ENCODE measurements around the gene PRDX5. TPM values are rescaled to one million over a fixed set of nuclear protein-coding genes. Genes with fewer than 3 reads are reported as not detected.
A peak's percentile ranks its signal among the peaks of the same experiment; 100 is the strongest.
"Not testable (repeated sequence)": the region's sequence is repeated elsewhere in the genome, so short reads cannot be mapped to it uniquely, and the experiment has no call there.

PRDX5 gene
- total RNA-seq, 6 experiments from 2014 or later: 161 to 207 (median 186) TPM

DNA sequence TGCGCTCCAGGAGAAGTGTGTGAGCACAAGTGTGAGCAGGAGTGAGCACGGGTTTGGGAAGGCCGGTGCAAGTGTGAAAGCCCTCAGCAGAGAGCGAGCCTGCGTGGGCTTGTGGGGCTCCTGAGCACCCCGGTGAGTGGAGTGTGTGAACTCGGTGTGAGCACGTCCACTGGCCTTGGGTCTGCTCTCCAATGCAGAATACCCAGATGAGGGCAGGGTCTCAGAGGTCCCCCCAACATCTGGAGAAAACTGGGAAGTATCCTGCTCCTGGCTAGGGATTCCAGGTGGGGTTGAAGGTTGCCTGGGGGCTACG is 11.4 kb upstream of the PRDX5 start:
- H3K27me3 Mint-ChIP-seq (ENCODE audit: insufficient read depth): peaks cover 4% of the 10 kb centered on the region; the same call in 1 of the 2 replicates
- TF ChIP-seq, protein P1, sequence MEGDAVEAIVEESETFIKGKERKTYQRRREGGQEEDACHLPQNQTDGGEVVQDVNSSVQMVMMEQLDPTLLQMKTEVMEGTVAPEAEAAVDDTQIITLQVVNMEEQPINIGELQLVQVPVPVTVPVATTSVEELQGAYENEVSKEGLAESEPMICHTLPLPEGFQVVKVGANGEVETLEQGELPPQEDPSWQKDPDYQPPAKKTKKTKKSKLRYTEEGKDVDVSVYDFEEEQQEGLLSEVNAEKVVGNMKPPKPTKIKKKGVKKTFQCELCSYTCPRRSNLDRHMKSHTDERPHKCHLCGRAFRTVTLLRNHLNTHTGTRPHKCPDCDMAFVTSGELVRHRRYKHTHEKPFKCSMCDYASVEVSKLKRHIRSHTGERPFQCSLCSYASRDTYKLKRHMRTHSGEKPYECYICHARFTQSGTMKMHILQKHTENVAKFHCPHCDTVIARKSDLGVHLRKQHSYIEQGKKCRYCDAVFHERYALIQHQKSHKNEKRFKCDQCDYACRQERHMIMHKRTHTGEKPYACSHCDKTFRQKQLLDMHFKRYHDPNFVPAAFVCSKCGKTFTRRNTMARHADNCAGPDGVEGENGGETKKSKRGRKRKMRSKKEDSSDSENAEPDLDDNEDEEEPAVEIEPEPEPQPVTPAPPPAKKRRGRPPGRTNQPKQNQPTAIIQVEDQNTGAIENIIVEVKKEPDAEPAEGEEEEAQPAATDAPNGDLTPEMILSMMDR (IDR thresholded peaks at IDR 0.05): no peak

GRCh38 chr11:64306876-64307622 is 10.9 kb upstream of the PRDX5 start:
- H3K27ac Mint-ChIP-seq: peak overlapping the region; percentile 61; the same call in 1 of the 2 replicates

More for the DNA sequence above, 11.4 kb upstream of the PRDX5 start:
- Mint-ChIP-seq H3K4me3 (peak overlapping the region; percentile 89), H3K4me1 (ENCODE audit: low read depth) (peaks cover 18% of the 10 kb centered on the region), H3K36me3 (ENCODE audit: low read depth) (no peaks in the 10 kb centered on the region), H3K27ac (peak overlapping the region; percentile 61), H3K9me3 (no peaks in the 10 kb centered on the region)
- DNase-seq: no peak

DNA sequence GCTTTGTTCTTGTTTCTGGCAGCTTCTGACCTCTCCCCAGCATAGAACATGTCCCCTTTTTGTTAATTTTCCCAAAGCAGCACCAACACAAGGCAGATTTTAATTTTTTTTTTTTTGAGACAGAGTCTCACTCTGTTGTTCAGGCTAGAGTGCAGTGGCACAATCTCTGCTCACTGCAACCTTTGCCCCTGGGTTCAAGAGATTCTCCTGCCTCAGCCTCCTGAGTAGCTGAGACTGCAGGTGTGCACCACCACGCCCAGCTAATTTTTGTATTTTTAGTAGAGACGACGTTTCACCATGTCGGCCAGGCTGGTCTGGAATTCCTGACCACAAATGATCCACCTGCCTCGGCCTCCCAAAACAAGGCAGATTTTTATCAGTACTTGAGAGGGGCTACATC is 10.1 kb upstream of the PRDX5 start:
- not testable (repeated sequence) for H3K9me3 Mint-ChIP-seq; H3K36me3 Mint-ChIP-seq (ENCODE audit: low read depth); H3K4me3 Mint-ChIP-seq; H3K27ac Mint-ChIP-seq; H3K27me3 Mint-ChIP-seq (ENCODE audit: insufficient read depth); DNase-seq
- H3K4me1 Mint-ChIP-seq (ENCODE audit: low read depth): peaks cover 18% of the 10 kb centered on the region

More at GRCh38 chr11:64306876-64307622, 10.9 kb upstream of the PRDX5 start:
- no peaks in the 10 kb centered on the region for H3K36me3 Mint-ChIP-seq (ENCODE audit: low read depth)
- H3K4me3 Mint-ChIP-seq: peak overlapping the region; percentile 89
- H3K4me1 Mint-ChIP-seq (ENCODE audit: low read depth): peaks cover 18% of the 10 kb centered on the region
- TF ChIP-seq, protein P1 (IDR thresholded peaks at IDR 0.05): no peak
- no peaks in the 10 kb centered on the region for H3K9me3 Mint-ChIP-seq
- peaks cover 4% of the 10 kb centered on the region; the same call in 1 of the 2 replicates for H3K27me3 Mint-ChIP-seq (ENCODE audit: insufficient read depth)
- DNase-seq: no peak

GRCh38 chr11:64312947-64313346 is 5.0 kb upstream of the PRDX5 start:
- Mint-ChIP-seq H3K27ac (peak overlapping the region; percentile 44; the same call in 1 of the 2 replicates), H3K4me3 (no peak overlapping the region), H3K36me3 (ENCODE audit: low read depth) (peaks cover 13% of the 10 kb centered on the region), H3K27me3 (ENCODE audit: insufficient read depth) (no peaks in the 10 kb centered on the region; the same call in 1 of the 2 replicates), H3K4me1 (ENCODE audit: low read depth) (peaks cover 8% of the 10 kb centered on the region), H3K9me3 (no peaks in the 10 kb centered on the region)
- no peak for DNase-seq
- TF ChIP-seq, protein P1 (IDR thresholded peaks at IDR 0.05): no peak

- TF ChIP-seq, protein P1 (IDR thresholded peaks at IDR 0.05): no peak
- H3K4me1 Mint-ChIP-seq (ENCODE audit: low read depth): peaks cover 8% of the 10 kb centered on the region
- H3K36me3 Mint-ChIP-seq (ENCODE audit: low read depth): peaks cover 13% of the 10 kb centered on the region
- no peaks in the 10 kb centered on the region for H3K9me3 Mint-ChIP-seq
- H3K27me3 Mint-ChIP-seq (ENCODE audit: insufficient read depth): peaks cover 1% of the 10 kb centered on the region
- peak overlapping the region; percentile 44; the same call in 1 of the 2 replicates for H3K27ac Mint-ChIP-seq
- DNase-seq: no peak
- H3K4me3 Mint-ChIP-seq: no peak overlapping the region
Observed at GRCh38 chr11:64313491-64314145, 4.3 kb upstream of the PRDX5 start.
